Subcutaneous adipose tissue (tissue), 4 donors: Measurements from ENCODE around the gene GFOD2. TPM values are rescaled to one million over a fixed set of nuclear protein-coding genes. Genes with fewer than 3 reads are reported as not detected.

Experiments used
- CTCF ChIP-seq: fragments of 450-650 bp; IDR thresholded peaks from one replicate; pipeline ENCODE4 v1.5.1; 2016; ENCODE audit warnings: low read depth, mild to moderate bottlenecking, control low read depth, antibody characterized with exemption, moderate library complexity
- total RNA-seq, 4 donors: library from RNA; depleted of rRNA; stranded (reverse); fragments of >200 nt; gene quantifications; one replicate each; pipeline ENCODE4 v1.1.0, GENCODE V29; 2016

The GFOD2 gene
- total RNA-seq, 4 donors from 2014 or later, result 9.1 to 21.1 (median 13.6) TPM

- TF ChIP-seq CTCF, result no peak
Observed at GRCh38 chr16:67660564-67661028, 58.5 kb downstream of the GFOD2 start, which contains the start of gene PARD6A. Gene PARD6A (plus strand): TSS chr16:67660960. CDS start chr16:67661039, 79 bp downstream.

- no peak for TF ChIP-seq CTCF
Observed at GRCh38 chr16:67659675-67660563, 59.2 kb downstream of the GFOD2 start, which contains the start of gene ACD. Gene ACD (minus strand): TSS chr16:67660260. CDS start chr16:67660220, 40 bp downstream.

- TF ChIP-seq CTCF, result no peak
Observed at GRCh38 chr16:67658849-67659674, 60.1 kb downstream of the GFOD2 start.

- no peak for TF ChIP-seq CTCF
Observed at GRCh38 chr16:67657751-67658518, 61.2 kb downstream of the GFOD2 start.

GRCh38 chr16:67657017-67657608, 62.0 kb downstream of the GFOD2 start:
- TF ChIP-seq CTCF, result no peak

- TF ChIP-seq CTCF, result no peak
Observed at GRCh38 chr16:67656344-67657016, 62.6 kb downstream of the GFOD2 start.
